ENCODE results near the gene C1orf105. TPM values are rescaled to one million over a fixed set of nuclear protein-coding genes. Genes with fewer than 3 reads are reported as not detected.
A peak's percentile ranks its signal among the peaks of the same experiment; 100 is the strongest.

C1orf105 gene
- total RNA-seq, 1 experiment from 2014 or later, result not detected

- ChIA-PET POLR2A (no interaction called here), CTCF (interaction anchor here (1.7 to 1.9 kb wide), 2 partner anchors 10 to 23 kb away, joined by 6 to 7 read pairs; partner anchors contain the start of gene C1orf105)
- Mint-ChIP-seq H3K4me1 (peaks cover 52% of the 10 kb centered on the region), H3K36me3 (no peaks in the 10 kb centered on the region), H3K4me3 (no peak overlapping the region), H3K9me3 (no peaks in the 10 kb centered on the region), H3K27me3 (ENCODE audit: low read depth) (no peaks in the 10 kb centered on the region), H3K27ac (no peak overlapping the region)
- TF ChIP-seq CREB1 (CRISPR knock-in tag; IDR thresholded peaks at IDR 0.05), result no peak
- TF ChIP-seq NR2C2 (CRISPR knock-in tag; IDR thresholded peaks at IDR 0.05), result no peak
- TF ChIP-seq ZNF232 (CRISPR knock-in tag; IDR thresholded peaks at IDR 0.05), result no peak
- no peak for TF ChIP-seq AFF4 (CRISPR knock-in tag; IDR thresholded peaks at IDR 0.05; ENCODE audit: borderline replicate concordance)
- TF ChIP-seq E2F4 (CRISPR knock-in tag; IDR thresholded peaks at IDR 0.05; ENCODE audit: borderline replicate concordance, low read depth), result no peak
- no peak for DNase-seq (ENCODE audit: low spot score)
- no peak for ATAC-seq
Measured at GRCh38 chr1:172398193-172398592, 22.3 kb upstream of the C1orf105 start.

GRCh38 chr1:172398970-172399755, 21.3 kb upstream of the C1orf105 start:
- Mint-ChIP-seq H3K27ac (peak overlapping the region; percentile 15; the same call in 1 of the 2 replicates), H3K27me3 (ENCODE audit: low read depth) (no peaks in the 10 kb centered on the region), H3K4me1 (peaks cover 45% of the 10 kb centered on the region), H3K36me3 (no peaks in the 10 kb centered on the region), H3K4me3 (no peak overlapping the region; the same call in 1 of the 2 replicates), H3K9me3 (no peaks in the 10 kb centered on the region)
- TF ChIP-seq CTCF (IDR thresholded peaks at IDR 0.05) (peak; percentile 33; the same call in 1 of the 2 replicates), ZNF121 (CRISPR knock-in tag; IDR thresholded peaks at IDR 0.05) (no peak), CREM (CRISPR knock-in tag; IDR thresholded peaks at IDR 0.05) (no peak)
- ATAC-seq, result peak; percentile 19; the same call in 1 of the 2 replicates
- DNase-seq (ENCODE audit: low spot score), result no peak
- ChIA-PET CTCF (interaction anchor here (0.6 to 2.2 kb wide), 40 partner anchors 9 to 755 kb away, joined by 3 to 22 read pairs (median 4); partner anchors contain the start of genes C1orf105 and DNM3), POLR2A (no interaction called here)

GRCh38 chr1:172399756-172400721, 20.4 kb upstream of the C1orf105 start:
- Mint-ChIP-seq H3K9me3 (no peaks in the 10 kb centered on the region), H3K4me3 (no peak overlapping the region), H3K36me3 (no peaks in the 10 kb centered on the region), H3K27me3 (ENCODE audit: low read depth) (no peaks in the 10 kb centered on the region), H3K4me1 (peaks cover 36% of the 10 kb centered on the region), H3K27ac (peak overlapping the region; percentile 51; the same call in 1 of the 2 replicates)
- TF ChIP-seq PRRX2 (CRISPR knock-in tag; IDR thresholded peaks at IDR 0.05) (no peak), CTCF (IDR thresholded peaks at IDR 0.05) (no peak), ZNF423 (CRISPR knock-in tag; IDR thresholded peaks at IDR 0.05) (no peak)
- DNase-seq (ENCODE audit: low spot score) (no peak), ATAC-seq (peak; percentile 55)
- POLR2A ChIA-PET, result no interaction called here
- CTCF ChIA-PET, result interaction anchor here (0.6 to 2.2 kb wide), 40 partner anchors 8 to 756 kb away, joined by 3 to 22 read pairs (median 4); partner anchors contain the start of genes C1orf105 and DNM3
